Endothelial cell of umbilical vein (primary cell): ENCODE measurements around the gene DEPDC7. TPM values are rescaled to one million over a fixed set of nuclear protein-coding genes. Genes with fewer than 3 reads are reported as not detected.

Source experiments
- BruUV-seq: library from RNA; stranded (reverse); fragments of 400-500 nt; replicated peaks from 2 replicates; lab custom pipeline; 2021; lab: Mats Ljungman, UMichigan
- CTCF ChIA-PET: fragments of 300-600, 350-600 bp; sonication (Branson Sonifier 250); formaldehyde crosslinking; loops from one replicate; lab custom pipeline; 2021; ENCODE audit warnings: antibody characterized with exemption, inconsistent platforms; lab: Charles Lee
- POLR2A ChIA-PET: fragments of 300-600, 350-600 bp; sonication (Branson Sonifier 250); formaldehyde crosslinking; loops from one replicate; lab custom pipeline; 2021; ENCODE audit warnings: antibody characterized with exemption, inconsistent platforms; lab: Charles Lee
- DNase-seq: peaks from one replicate; pipeline ENCODE4 v3.0.0-alpha.2; 2011; ENCODE audit warnings: low read depth, low spot score
- FAIRE-seq: peaks from 2 replicates; lab custom pipeline; 2011; peaks lifted over from hg19 to GRCh38; lab: Jason Lieb, UNC
- H2AFZ ChIP-seq: 2 replicates; pipeline ENCODE4 v1.6.0; 2012; ENCODE audit warnings: low read depth, low read length, control low read depth, inconsistent platforms
- H3K27ac ChIP-seq: 2 replicates; pipeline ENCODE4 v1.5.1; 2011; ENCODE audit warnings: low read depth, mild to moderate bottlenecking, control low read depth, low read length, moderate library complexity; ENCODE audit not compliant: insufficient read depth
- H3K27me3 ChIP-seq, 2 experiments: 2 replicates each; pipeline versions ENCODE4 v1.6.0 to v1.6.1; 2011; ENCODE audit warnings: low read length in 2 of 2, mixed read lengths in 1 of 2; ENCODE audit not compliant: control insufficient read depth in 2 of 2, insufficient read depth in 2 of 2
- H3K36me3 ChIP-seq, 2 experiments: 2 replicates in 1 of 2; 3 replicates in 1 of 2; pipeline ENCODE4 v1.5.1; 2011; ENCODE audit warnings: low read length in 2 of 2, mild to moderate bottlenecking in 1 of 2, moderate library complexity in 1 of 2; ENCODE audit not compliant: control insufficient read depth in 2 of 2, insufficient read depth in 2 of 2; ENCODE audit errors: extremely low read depth in 1 of 2
- H3K4me1 ChIP-seq: 3 replicates; pipeline ENCODE4 v1.5.1; 2011; ENCODE audit warnings: mild to moderate bottlenecking, low read length; ENCODE audit not compliant: control insufficient read depth, insufficient read depth; ENCODE audit errors: extremely low read depth
- H3K4me2 ChIP-seq: 2 replicates; pipeline ENCODE4 v1.6.1; 2011; ENCODE audit warnings: low read length, control low read depth, mixed read lengths; ENCODE audit not compliant: insufficient read depth
- H3K4me3 ChIP-seq, 3 experiments: fragments of 200-600 bp in 1 of 3; sonication (generic), shearing (Covaris generic) in 1 of 3; replicated peaks in 1 of 3; 2 replicates each; pipeline ENCODE4 v1.5.1; 2011 to 2016; ENCODE audit warnings: control low read depth in 3 of 3, low read length in 3 of 3, mild to moderate bottlenecking in 2 of 3, inconsistent platforms in 1 of 3, low read depth in 1 of 3, moderate library complexity in 1 of 3; ENCODE audit not compliant: insufficient read depth in 1 of 3
- H3K79me2 ChIP-seq: 2 replicates; pipeline ENCODE4 v1.6.0; 2012; ENCODE audit warnings: low read length, inconsistent platforms; ENCODE audit not compliant: control insufficient read depth, insufficient read depth
- H3K9ac ChIP-seq: replicated peaks from 2 replicates; pipeline ENCODE3; 2011; ENCODE audit warnings: low read length, control low read depth; ENCODE audit not compliant: insufficient read depth; ENCODE audit errors: extremely low read depth
- H3K9me1 ChIP-seq: replicated peaks from 3 replicates; pipeline ENCODE4 v1.6.0; 2011; ENCODE audit warnings: mild to moderate bottlenecking, low read length; ENCODE audit not compliant: control insufficient read depth, insufficient read depth; ENCODE audit errors: extremely low read depth
- H3K9me3 ChIP-seq: replicated peaks from 2 replicates; pipeline ENCODE4 v1.5.1; 2012; ENCODE audit warnings: low read length, inconsistent platforms; ENCODE audit not compliant: control insufficient read depth, insufficient read depth
- H4K20me1 ChIP-seq: replicated peaks from 2 replicates; pipeline ENCODE3; 2011; ENCODE audit warnings: mild to moderate bottlenecking, low read length; ENCODE audit not compliant: control insufficient read depth, insufficient read depth; ENCODE audit errors: extremely low read depth
- EZH2 ChIP-seq: IDR thresholded peaks from 2 replicates; pipeline ENCODE4 v1.6.1; 2012; ENCODE audit warnings: borderline replicate concordance, low read depth, mild to moderate bottlenecking, moderate library complexity, low read length, inconsistent platforms; ENCODE audit not compliant: severe bottlenecking
- FOS ChIP-seq: IDR thresholded peaks from 2 replicates; pipeline ENCODE4 v1.6.1; 2011; ENCODE audit warnings: mild to moderate bottlenecking, low read length, moderate library complexity, borderline replicate concordance; ENCODE audit not compliant: insufficient read depth
- GATA2 ChIP-seq: IDR thresholded peaks from 2 replicates; pipeline ENCODE4 v1.7.0; 2011; ENCODE audit warnings: low read depth, mild to moderate bottlenecking, moderate library complexity, mixed read lengths, low read length; ENCODE audit not compliant: insufficient read length, insufficient read depth
- JUN ChIP-seq: IDR thresholded peaks from 2 replicates; pipeline ENCODE4 v1.6.1; 2011; ENCODE audit warnings: borderline replicate concordance, low read depth; ENCODE audit not compliant: insufficient read length, insufficient read depth
- MAX ChIP-seq: IDR thresholded peaks from 2 replicates; pipeline ENCODE4 v1.6.1; 2011; ENCODE audit not compliant: insufficient read depth, insufficient read length
- MYC ChIP-seq: IDR thresholded peaks from one replicate; pipeline ENCODE4 v1.6.1; 2011; ENCODE audit warnings: mild to moderate bottlenecking, low read depth, low read length
- POLR2A ChIP-seq: IDR thresholded peaks from 2 replicates; pipeline ENCODE4 v1.6.1; 2012; ENCODE audit warnings: low read depth, mild to moderate bottlenecking, control low read depth, low read length
- POLR2AphosphoS5 ChIP-seq: IDR thresholded peaks from 2 replicates; pipeline ENCODE4 v1.6.1; 2012; ENCODE audit warnings: low read depth, mild to moderate bottlenecking, control low read depth, low read length, moderate library complexity; ENCODE audit not compliant: insufficient read depth
- dilution Hi-C: fragments of 300-500 bp; cut with MboI; formaldehyde crosslinking; loops from one replicate; pipeline ENCODE4 v1.15.0; 2019; ENCODE audit warnings: low sequenced_read_pairs; ENCODE audit not compliant: extremely low pct_ligation_motif_present
- intact Hi-C: fragments of 100-400 bp; cut with micrococcal nuclease; formaldehyde crosslinking; loops from one replicate; pipeline ENCODE4 v1.10.0; 2022
- polyA plus RNA-seq, 4 experiments: library from polyadenylated mRNA; depleted of rRNA in 3 of 4; stranded (reverse) in 3 of 4; unstranded in 1 of 4; fragments of >200 nt; gene quantifications; 2 replicates each; pipeline versions ENCODE4 v1.2.1 to v1.2.3, GENCODE V29; 2011 to 2012; ENCODE audit warnings: missing spikeins in 1 of 4
- total RNA-seq: library from RNA; stranded (reverse); gene quantifications from 2 replicates; pipeline ENCODE4 v1.2.3, GENCODE V29; 2021
- TF ChIP-seq, protein P1 (sequence below), 2 donors: IDR thresholded peaks; 1 replicate in 1 of 2; 2 replicates in 1 of 2; pipeline ENCODE4 v1.5.1; 2011; ENCODE audit warnings: low read length in 2 of 2, mild to moderate bottlenecking in 2 of 2, moderate library complexity in 2 of 2, control low read depth in 1 of 2, inconsistent platforms in 1 of 2, low read depth in 1 of 2; ENCODE audit not compliant: insufficient read depth in 1 of 2; ENCODE audit errors: extremely low read depth in 1 of 2

DEPDC7 gene
- total and polyA plus RNA-seq, 2 donors (not counting 3 experiments of a cell fraction or from before 2014, with no cell fraction given): 0.08 TPM; not detected in 1

DNA sequence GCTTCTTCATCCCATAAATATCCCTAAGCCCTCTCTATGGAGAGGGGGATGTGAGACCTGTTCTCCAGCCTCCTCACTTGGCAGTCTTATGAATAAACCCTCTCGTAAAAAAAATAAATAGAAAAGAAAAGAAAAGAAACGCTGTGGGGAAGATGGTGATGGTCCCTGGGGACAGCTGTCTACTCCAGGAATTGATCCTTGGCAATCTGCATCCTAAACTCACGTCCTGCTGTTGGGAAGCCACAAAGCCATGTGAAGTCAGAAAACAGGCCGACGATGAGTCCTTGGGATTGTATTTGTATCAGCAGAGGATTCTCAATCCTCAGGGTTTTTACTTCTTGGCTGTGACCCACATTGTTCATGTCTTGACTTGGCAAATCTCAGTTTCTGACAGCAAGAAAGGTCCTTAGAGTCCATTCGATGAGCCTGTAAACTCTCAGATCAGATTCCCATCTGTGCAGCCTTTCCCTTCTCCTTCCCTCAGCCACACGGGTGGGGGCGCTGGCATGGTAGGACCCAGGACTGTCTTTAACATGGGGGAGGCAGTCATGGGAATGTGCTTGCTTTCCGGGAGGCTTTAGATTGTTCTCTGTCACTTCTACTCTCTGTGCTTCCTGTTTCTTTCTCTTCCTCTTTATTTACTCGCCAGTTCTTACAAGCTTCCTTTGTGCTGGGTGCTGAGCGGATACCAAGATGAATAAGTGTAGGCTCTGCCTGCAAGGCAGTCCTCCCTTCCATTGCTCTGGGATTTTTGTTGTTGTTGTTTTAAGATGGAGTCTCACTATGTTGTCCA lies 48.6 kb downstream of the DEPDC7 start:
- H3K79me2 ChIP-seq: no peaks in the 10 kb centered on the region
- intact Hi-C loops: loop anchor here (2.0 kb wide), 1 partner anchor 179 kb away; no protein-coding TSS in a partner anchor
- no TSS peak for BruUV-seq
- no peak overlapping the region for H2AFZ ChIP-seq
- H3K36me3 ChIP-seq: peaks cover 0 to 5% of the 10 kb centered on the region in 2 experiments
- FAIRE-seq: no peak
- no peak overlapping the region for H3K27ac ChIP-seq
- H3K4me1 ChIP-seq: peaks cover 2% of the 10 kb centered on the region
- H3K4me2 ChIP-seq: no peak overlapping the region
- ChIA-PET CTCF (interaction anchor here (0.9 to 3.3 kb wide), 11 partner anchors 10 to 255 kb away, joined by 3 to 32 read pairs (median 10); partner anchors contain the start of gene TCP11L1), POLR2A (no interaction called here)
- dilution Hi-C loops: no loop called here
- no peak for TF ChIP-seq EZH2
- TF ChIP-seq POLR2AphosphoS5: no peak
- TF ChIP-seq, protein P1, sequence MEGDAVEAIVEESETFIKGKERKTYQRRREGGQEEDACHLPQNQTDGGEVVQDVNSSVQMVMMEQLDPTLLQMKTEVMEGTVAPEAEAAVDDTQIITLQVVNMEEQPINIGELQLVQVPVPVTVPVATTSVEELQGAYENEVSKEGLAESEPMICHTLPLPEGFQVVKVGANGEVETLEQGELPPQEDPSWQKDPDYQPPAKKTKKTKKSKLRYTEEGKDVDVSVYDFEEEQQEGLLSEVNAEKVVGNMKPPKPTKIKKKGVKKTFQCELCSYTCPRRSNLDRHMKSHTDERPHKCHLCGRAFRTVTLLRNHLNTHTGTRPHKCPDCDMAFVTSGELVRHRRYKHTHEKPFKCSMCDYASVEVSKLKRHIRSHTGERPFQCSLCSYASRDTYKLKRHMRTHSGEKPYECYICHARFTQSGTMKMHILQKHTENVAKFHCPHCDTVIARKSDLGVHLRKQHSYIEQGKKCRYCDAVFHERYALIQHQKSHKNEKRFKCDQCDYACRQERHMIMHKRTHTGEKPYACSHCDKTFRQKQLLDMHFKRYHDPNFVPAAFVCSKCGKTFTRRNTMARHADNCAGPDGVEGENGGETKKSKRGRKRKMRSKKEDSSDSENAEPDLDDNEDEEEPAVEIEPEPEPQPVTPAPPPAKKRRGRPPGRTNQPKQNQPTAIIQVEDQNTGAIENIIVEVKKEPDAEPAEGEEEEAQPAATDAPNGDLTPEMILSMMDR (IDR thresholded peaks at IDR 0.05; ENCODE audit: extremely low read depth in 1 of 2, insufficient read depth in 1 of 2, low read depth in 1 of 2, low read length in 2 of 2): no peak
- TF ChIP-seq FOS: no peak
- no peak for TF ChIP-seq GATA2
- no peak for TF ChIP-seq MYC
- TF ChIP-seq JUN: no peak
- no peak for TF ChIP-seq POLR2A
- no peak for TF ChIP-seq MAX
- no peaks in the 10 kb centered on the region for H3K27me3 ChIP-seq
- no peak overlapping the region for H3K9ac ChIP-seq
- no peak for DNase-seq
- no peaks in the 10 kb centered on the region for H4K20me1 ChIP-seq
- no peaks in the 10 kb centered on the region for H3K9me3 ChIP-seq
- no peak overlapping the region for H3K4me3 ChIP-seq
- no peaks in the 10 kb centered on the region for H3K9me1 ChIP-seq
